H9 (cell line): ENCODE measurements around the gene SRP9. TPM values are rescaled to one million over a fixed set of nuclear protein-coding genes. Genes with fewer than 3 reads are reported as not detected.
"Not testable (repeated sequence)": the region's sequence is repeated elsewhere in the genome, so short reads cannot be mapped to it uniquely, and the experiment has no call there.

Experiments
- DNase-seq: peaks from one replicate; pipeline ENCODE4 v3.0.0-alpha.2; 2017
- H2AFZ ChIP-seq: one replicate; pipeline ENCODE4 v1.6.1; 2013; ENCODE audit warnings: mild to moderate bottlenecking, low read length, control low read depth, moderate library complexity
- H2AK5ac ChIP-seq: 2 replicates; pipeline ENCODE4 v1.6.1; 2013; ENCODE audit warnings: low read length, control low read depth, mixed read lengths; ENCODE audit not compliant: insufficient read length
- H2BK120ac ChIP-seq: one replicate; pipeline ENCODE4 v1.6.1; 2013; ENCODE audit warnings: low read depth, mild to moderate bottlenecking, low read length, control low read depth, inconsistent platforms; ENCODE audit not compliant: poor library complexity, severe bottlenecking
- H2BK12ac ChIP-seq: 2 replicates; pipeline ENCODE4 v1.6.1; 2013; ENCODE audit warnings: low read length, control low read depth, mixed read lengths, low read depth; ENCODE audit not compliant: insufficient read length
- H2BK15ac ChIP-seq: 2 replicates; pipeline ENCODE4 v1.6.1; 2013; ENCODE audit warnings: low read depth, low read length, control low read depth
- H2BK20ac ChIP-seq: one replicate; pipeline ENCODE4 v1.6.1; 2013; ENCODE audit warnings: low read depth, mild to moderate bottlenecking, low read length, control low read depth, inconsistent platforms; ENCODE audit not compliant: poor library complexity, severe bottlenecking
- H2BK5ac ChIP-seq: 2 replicates; pipeline ENCODE4 v1.6.1; 2013; ENCODE audit warnings: low read length, control low read depth, mixed read lengths; ENCODE audit not compliant: insufficient read length
- H3K14ac ChIP-seq: 2 replicates; pipeline ENCODE4 v1.6.1; 2013; ENCODE audit warnings: low read length, control low read depth; ENCODE audit not compliant: insufficient read depth
- H3K18ac ChIP-seq: 2 replicates; pipeline ENCODE4 v1.6.1; 2013; ENCODE audit warnings: low read depth, mild to moderate bottlenecking, mixed read lengths, low read length, control low read depth; ENCODE audit not compliant: insufficient read length
- H3K23ac ChIP-seq: 2 replicates; pipeline ENCODE4 v1.6.1; 2013; ENCODE audit warnings: low read length, control low read depth, mixed read lengths, low read depth; ENCODE audit not compliant: insufficient read length
- H3K23me2 ChIP-seq: 2 replicates; pipeline ENCODE4 v1.6.1; 2013; ENCODE audit warnings: low read depth, mild to moderate bottlenecking, mixed read lengths, low read length, control low read depth; ENCODE audit not compliant: insufficient read length, poor library complexity, severe bottlenecking
- H3K27ac ChIP-seq: 2 replicates; pipeline ENCODE4 v1.5.1; 2013; ENCODE audit warnings: low read length, control low read depth, mixed read lengths, low read depth; ENCODE audit not compliant: insufficient read length
- H3K27me3 ChIP-seq: 2 replicates; pipeline ENCODE4 v1.6.1; 2013; ENCODE audit warnings: low read length, control low read depth, inconsistent platforms; ENCODE audit not compliant: insufficient read depth
- H3K4ac ChIP-seq: 2 replicates; pipeline ENCODE4 v1.6.1; 2013; ENCODE audit warnings: low read depth, mild to moderate bottlenecking, control low read depth, inconsistent platforms, low read length, moderate library complexity
- H3K4me1 ChIP-seq: 2 replicates; pipeline ENCODE4 v1.6.1; 2013; ENCODE audit warnings: low read length, control low read depth, inconsistent platforms; ENCODE audit not compliant: insufficient read depth
- H3K4me2 ChIP-seq: 2 replicates; pipeline ENCODE4 v1.6.1; 2013; ENCODE audit warnings: low read length, control low read depth, mixed read lengths; ENCODE audit not compliant: insufficient read length, insufficient read depth
- H3K56ac ChIP-seq: 2 replicates; pipeline ENCODE4 v1.6.1; 2013; ENCODE audit warnings: low read depth, mild to moderate bottlenecking, mixed read lengths, low read length, control low read depth; ENCODE audit not compliant: insufficient read length
- H3K79me1 ChIP-seq: 2 replicates; pipeline ENCODE4 v1.6.1; 2013; ENCODE audit warnings: low read depth, mild to moderate bottlenecking, moderate library complexity, low read length, control low read depth, inconsistent platforms; ENCODE audit not compliant: insufficient read depth, poor library complexity, severe bottlenecking
- H3K79me2 ChIP-seq: 2 replicates; pipeline ENCODE4 v1.6.1; 2013; ENCODE audit warnings: low read length, control low read depth, inconsistent platforms; ENCODE audit not compliant: insufficient read depth
- H3K9ac ChIP-seq: 2 replicates; pipeline ENCODE4 v1.6.1; 2013; ENCODE audit warnings: low read length, control low read depth, mixed read lengths; ENCODE audit not compliant: insufficient read length; ENCODE audit errors: extremely low read depth
- H3K9me3 ChIP-seq: one replicate; pipeline ENCODE4 v1.6.1; 2013; ENCODE audit warnings: low read depth, low read length, inconsistent platforms; ENCODE audit not compliant: control insufficient read depth
- H3T11ph ChIP-seq: one replicate; pipeline ENCODE4 v1.6.1; 2013; ENCODE audit warnings: mild to moderate bottlenecking, low read length, control low read depth, inconsistent platforms
- H4K20me1 ChIP-seq: one replicate; pipeline ENCODE4 v1.6.1; 2013; ENCODE audit not compliant: control insufficient read depth, insufficient read length, insufficient read depth
- H4K5ac ChIP-seq: 2 replicates; pipeline ENCODE4 v1.6.1; 2013; ENCODE audit warnings: low read depth, mild to moderate bottlenecking, mixed read lengths, low read length, control low read depth; ENCODE audit not compliant: insufficient read length
- H4K8ac ChIP-seq: replicated peaks from 2 replicates; pipeline ENCODE4 v1.6.1; 2013; ENCODE audit warnings: low read length, control low read depth, mixed read lengths, low read depth; ENCODE audit not compliant: insufficient read length
- H4K91ac ChIP-seq: 2 replicates; pipeline ENCODE4 v1.6.1; 2013; ENCODE audit warnings: low read depth, mild to moderate bottlenecking, moderate library complexity, mixed read lengths, low read length, control low read depth; ENCODE audit not compliant: insufficient read length
- H3K27ac Mint-ChIP-seq, 3 experiments: 2 replicates in 2 of 3; 3 replicates in 1 of 3; pipeline ENCODE4 v1.8.0; 2020 to 2021; ENCODE audit warnings: mixed read lengths in 3 of 3, mild to moderate bottlenecking in 1 of 3, moderate library complexity in 1 of 3
- H3K27me3 Mint-ChIP-seq: 2 replicates; pipeline ENCODE4 v1.8.0; 2021; ENCODE audit warnings: low read depth, mild to moderate bottlenecking, moderate library complexity, mixed read lengths
- H3K36me3 Mint-ChIP-seq, 3 experiments: 2 replicates in 2 of 3; 3 replicates in 1 of 3; pipeline ENCODE4 v1.8.0; 2020 to 2021; ENCODE audit warnings: low read depth in 3 of 3, mixed read lengths in 3 of 3; ENCODE audit not compliant: insufficient read depth in 1 of 3
- H3K4me1 Mint-ChIP-seq, 2 experiments: 2 replicates each; pipeline ENCODE4 v1.8.0; 2020; ENCODE audit warnings: mixed read lengths in 2 of 2
- H3K4me3 Mint-ChIP-seq, 2 experiments: 2 replicates in 1 of 2; 3 replicates in 1 of 2; pipeline ENCODE4 v1.8.0; 2020 to 2021; ENCODE audit warnings: mild to moderate bottlenecking in 2 of 2, mixed read lengths in 2 of 2, moderate library complexity in 1 of 2
- H3K9me3 Mint-ChIP-seq, 2 experiments: 2 replicates in 1 of 2; 3 replicates in 1 of 2; pipeline ENCODE4 v1.8.0; 2020; ENCODE audit warnings: mild to moderate bottlenecking in 2 of 2, mixed read lengths in 2 of 2, moderate library complexity in 1 of 2
- CTCF ChIP-seq: fragments of 200-600 bp; sonication (generic); conservative IDR thresholded peaks from 3 replicates; pipeline ENCODE4 v1.8.0; 2021; ENCODE audit warnings: antibody characterized with exemption, mild to moderate bottlenecking
- WGBS: extraction: QIAGEN DNeasy Blood & Tissue Kit; methylation state at CpG from one replicate; pipeline ENCODE4 v1.1.7; 2013; ENCODE audit warnings: missing lambda C conversion rate, low lambda C conversion rate, mixed read lengths; ENCODE audit not compliant: insufficient read length; ENCODE audit errors: extremely low coverage; 5-methylcytosine and 5-hydroxymethylcytosine counted together
- total RNA-seq: library from RNA; stranded (reverse); gene quantifications from 2 replicates; pipeline ENCODE4 v1.2.1, GENCODE V29; 2021

SRP9 gene
- total RNA-seq, 1 experiment from 2014 or later: 403 TPM

GRCh38 chr1:225809842-225810578 is 32.4 kb downstream of the SRP9 start, which contains the start of gene EPHX1:
TSS of gene EPHX1 (plus strand) at chr1:225810124. CDS start at chr1:225828730, 18,606 bp downstream.
- Histone ChIP-seq H3K56ac (no peak within 1 kb of the TSS), H4K91ac (no peak within 1 kb of the TSS), H2AFZ (no peak within 1 kb of the TSS), H3K4me2 (peak within 1 kb of the TSS; percentile 57), H3K23ac (no peak within 1 kb of the TSS), H3K27me3 (no peaks in the 10 kb centered on the region), H3K14ac (peak within 1 kb of the TSS; percentile 90), H4K8ac (no peak within 1 kb of the TSS), H3K79me1 (no peaks in the 10 kb centered on the region), H3K23me2 (no peaks in the 10 kb centered on the region), H2BK15ac (no peak within 1 kb of the TSS), H3K18ac (peak within 1 kb of the TSS; percentile 93), H2AK5ac (no peak within 1 kb of the TSS), H3K9me3 (no peaks in the 10 kb centered on the region), H4K5ac (no peak within 1 kb of the TSS), H3K4me1 (no peaks in the 10 kb centered on the region; the same call in 1 of the 2 replicates), H3K27ac (no peak within 1 kb of the TSS), H2BK12ac (no peak within 1 kb of the TSS), H3K4ac (no peak within 1 kb of the TSS), H4K20me1 (no peaks in the 10 kb centered on the region), H3T11ph (no peak within 1 kb of the TSS), H3K79me2 (peaks cover 1% of the 10 kb centered on the region; the same call in 1 of the 2 replicates), H2BK20ac (no peak within 1 kb of the TSS), H2BK120ac (no peak within 1 kb of the TSS), H3K9ac (peak within 1 kb of the TSS; percentile 62), H2BK5ac (no peak within 1 kb of the TSS)
- Mint-ChIP-seq H3K4me1 (peaks cover 27 to 32% of the 10 kb centered on the region in 2 experiments), H3K27ac (peak within 1 kb of the TSS in 2 of 3 experiments; percentile 82 to 92; a peak in 5 of 7 replicates), H3K4me3 (peak within 1 kb of the TSS; percentile 79 to 96), H3K9me3 (no peaks in the 10 kb centered on the region; a peak in 1 of 5 replicates), H3K36me3 (peaks cover 0 to 4% (median 3%) of the 10 kb centered on the region in 3 experiments; a peak in 2 of 7 replicates), H3K27me3 (peaks cover 13% of the 10 kb centered on the region)
- DNase-seq: peak; percentile 88
- WGBS: no CpG with 5 or more reads among the region's 80 CpGs
- TF ChIP-seq CTCF: peak; percentile 33; the same call in 2 of the 3 replicates

GRCh38 chr1:225810579-225811538 is 33.2 kb downstream of the SRP9 start:
- H3K9me3 Mint-ChIP-seq, H3K9me3 ChIP-seq, H4K20me1 ChIP-seq, H3T11ph ChIP-seq, H2AFZ ChIP-seq, H3K27ac ChIP-seq, H2AK5ac ChIP-seq, H3K27me3 ChIP-seq, H3K4me1 ChIP-seq, H2BK5ac ChIP-seq, H3K79me1 ChIP-seq, H2BK20ac ChIP-seq, H3K18ac ChIP-seq, H3K23me2 ChIP-seq, H2BK12ac ChIP-seq, H4K5ac ChIP-seq, H3K23ac ChIP-seq, H3K14ac ChIP-seq, H3K4ac ChIP-seq, H4K8ac ChIP-seq, H3K56ac ChIP-seq, H3K36me3 Mint-ChIP-seq, H4K91ac ChIP-seq, H2BK120ac ChIP-seq, H3K79me2 ChIP-seq, H2BK15ac ChIP-seq: not testable (repeated sequence)
- peak; percentile 68 for DNase-seq
- H3K27ac Mint-ChIP-seq: peak overlapping the region in 2 of 3 experiments; percentile 44 to 92; a peak in 5 of 7 replicates
- WGBS: no CpG with 5 or more reads among the region's 29 CpGs
- peak overlapping the region; percentile 62 for H3K9ac ChIP-seq
- peaks cover 13% of the 10 kb centered on the region for H3K27me3 Mint-ChIP-seq
- H3K4me1 Mint-ChIP-seq: peaks cover 31 to 37% of the 10 kb centered on the region in 2 experiments
- H3K4me2 ChIP-seq: peak overlapping the region; percentile 57
- H3K4me3 Mint-ChIP-seq: peak overlapping the region; percentile 79 to 96
